GM18519 (cell line): ENCODE results near the gene PRSS38.
"Not testable (repeated sequence)": the region's sequence is repeated elsewhere in the genome, so short reads cannot be mapped to it uniquely, and the experiment has no call there.

Experiments
- ATAC-seq: cut with Tn5 transposase; IDR thresholded peaks from one replicate; pipeline ENCODE4 v1.9.1; 2021; ENCODE audit warnings: mild to moderate bottlenecking, moderate library complexity; ENCODE audit not compliant: unreplicated experiment, low FRiP score

The PRSS38 gene

DNA sequence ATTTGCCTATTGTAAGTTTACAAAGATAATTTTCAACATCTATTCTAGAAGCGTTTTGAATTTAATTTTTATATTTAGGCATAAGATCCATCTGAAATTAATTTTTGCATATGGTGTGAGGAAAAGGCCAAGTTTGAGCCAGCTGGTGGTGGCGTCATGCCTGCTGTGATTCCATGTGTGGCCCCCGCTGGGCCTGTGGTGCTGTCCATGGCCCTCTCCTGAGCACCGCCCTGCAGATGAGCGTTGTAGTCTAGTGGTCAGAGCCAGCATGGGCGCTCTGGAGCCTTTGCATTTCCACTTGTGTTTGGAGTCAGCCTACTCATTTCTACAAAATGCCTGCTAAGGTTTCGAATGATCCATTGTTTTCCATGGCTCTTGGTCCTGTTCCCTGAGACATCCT lies 22.7 kb downstream of the PRSS38 start:
- no peak for ATAC-seq

DNA sequence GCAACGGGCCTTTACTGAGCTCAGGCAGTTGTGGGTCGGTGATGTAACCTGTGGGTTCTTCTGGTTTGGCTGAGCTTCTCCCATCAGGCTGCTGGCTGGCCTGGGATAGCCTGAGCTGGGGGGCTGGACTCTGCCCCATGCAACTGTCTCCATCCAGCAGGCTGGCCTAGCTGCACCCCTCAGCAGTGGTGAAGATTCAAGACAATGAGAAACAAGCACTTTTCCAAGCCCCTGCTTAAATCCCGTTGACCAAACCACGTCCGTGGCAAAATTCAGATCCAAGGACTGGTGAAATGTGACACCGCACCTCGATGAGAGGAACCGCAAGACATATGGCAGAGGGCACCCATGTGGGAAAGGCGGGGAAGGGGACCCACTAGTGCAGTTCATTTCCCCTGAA lies 25.6 kb downstream of the PRSS38 start:
- ATAC-seq: no peak

DNA sequence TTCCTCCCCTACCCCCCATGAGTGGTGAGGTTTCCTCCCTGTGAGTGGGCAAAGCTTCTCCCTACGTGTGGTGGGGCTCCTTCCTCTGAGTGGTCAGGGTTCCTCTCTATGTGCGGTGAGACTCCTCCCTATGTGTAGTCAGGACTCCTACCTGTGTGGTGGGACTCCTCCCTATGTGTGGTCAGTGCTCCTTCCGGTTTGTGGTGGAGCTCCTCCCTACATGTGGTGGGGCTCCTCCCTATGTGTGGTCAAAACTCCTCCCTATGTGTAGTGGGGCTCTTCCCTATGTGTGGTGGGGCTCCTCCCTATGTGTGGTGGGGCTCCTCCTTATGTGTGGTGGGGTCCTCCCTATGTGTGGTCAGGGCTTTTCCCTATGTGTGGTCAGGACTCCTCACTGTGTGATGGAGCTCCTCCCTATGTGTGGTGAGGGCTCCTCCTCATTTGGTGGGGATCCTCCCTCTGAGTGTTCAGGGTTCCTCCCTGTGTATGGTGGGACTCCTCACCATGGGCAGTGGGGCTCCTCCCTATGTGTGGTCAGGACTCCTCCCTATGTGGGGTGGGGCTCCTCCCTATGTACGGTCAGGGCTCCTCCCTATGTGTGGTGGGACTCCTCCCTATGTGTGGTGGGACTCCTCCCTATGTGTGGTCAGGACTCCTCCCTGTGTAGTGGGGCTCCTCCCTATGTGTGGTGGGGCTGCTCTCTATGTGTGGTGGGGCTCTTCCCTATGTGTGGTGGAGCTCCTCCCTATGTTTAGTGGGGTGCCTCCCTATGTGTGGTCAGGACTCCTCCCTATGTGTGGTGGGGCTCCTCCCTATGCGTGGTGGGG lies 29.1 kb downstream of the PRSS38 start:
- no peak for ATAC-seq

DNA sequence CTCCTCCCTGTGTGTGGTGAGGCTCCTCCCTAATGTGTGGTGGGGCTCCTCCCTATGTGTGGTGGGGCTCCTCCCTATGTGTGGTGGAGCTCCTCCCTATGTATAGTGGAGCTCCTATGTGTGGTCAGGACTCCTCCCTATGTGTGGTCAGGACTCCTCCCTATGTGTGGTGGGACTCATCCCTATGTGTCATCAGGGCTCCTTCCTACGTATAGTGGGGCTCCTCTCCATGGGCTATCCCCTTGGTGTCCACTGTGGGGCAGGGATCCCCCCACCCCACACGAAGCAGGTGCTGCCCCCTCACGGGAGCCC lies 29.6 kb downstream of the PRSS38 start:
- no peak for ATAC-seq

DNA sequence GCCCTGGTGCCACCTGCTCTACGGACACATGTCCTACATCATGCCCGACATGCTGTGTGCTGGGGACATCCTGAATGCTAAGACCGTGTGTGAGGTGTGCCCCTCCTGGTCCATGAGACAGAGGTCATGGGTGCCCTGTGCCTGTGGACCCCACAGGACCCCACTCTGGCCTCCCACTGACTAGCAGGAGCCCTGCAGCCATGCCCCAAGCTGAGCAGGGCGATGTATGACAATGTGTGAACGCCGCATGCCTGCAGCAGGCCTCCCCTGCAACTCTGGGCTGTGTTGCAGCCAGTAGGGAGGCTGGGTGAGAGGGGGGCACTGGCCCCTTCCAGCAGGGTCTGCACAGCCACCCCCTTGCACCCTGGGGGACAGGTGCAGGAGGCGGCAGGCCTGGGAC lies 30.0 kb downstream of the PRSS38 start:
- no peak for ATAC-seq

DNA sequence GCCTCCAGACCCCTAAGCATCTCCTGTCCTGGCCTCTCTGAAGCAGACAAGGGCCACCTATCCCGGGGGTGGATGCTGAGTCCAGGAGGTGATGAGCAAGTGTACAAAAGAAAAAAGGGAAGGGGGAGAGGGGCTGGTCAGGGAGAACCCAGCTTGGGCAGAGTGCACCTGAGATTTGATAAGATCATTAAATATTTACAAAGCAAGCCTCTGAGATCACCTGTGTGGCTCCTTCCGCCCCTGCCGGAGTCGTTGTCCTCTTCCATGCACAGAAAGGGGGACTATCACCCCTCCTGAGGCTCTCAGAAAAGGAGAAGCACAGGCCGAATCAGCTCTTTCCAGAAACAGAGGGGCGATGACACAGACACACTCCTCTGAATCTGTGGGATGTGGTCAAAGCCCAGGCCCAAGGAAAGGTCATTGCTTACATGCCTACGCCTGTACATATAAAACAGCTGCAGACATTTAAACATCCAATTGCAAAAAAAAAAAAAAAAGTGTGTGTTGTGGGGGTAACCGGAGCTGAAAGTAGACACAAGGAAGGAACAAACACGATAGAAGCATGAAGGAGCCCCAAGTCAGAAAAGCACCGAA lies 30.9 kb downstream of the PRSS38 start:
- ATAC-seq: no peak

DNA sequence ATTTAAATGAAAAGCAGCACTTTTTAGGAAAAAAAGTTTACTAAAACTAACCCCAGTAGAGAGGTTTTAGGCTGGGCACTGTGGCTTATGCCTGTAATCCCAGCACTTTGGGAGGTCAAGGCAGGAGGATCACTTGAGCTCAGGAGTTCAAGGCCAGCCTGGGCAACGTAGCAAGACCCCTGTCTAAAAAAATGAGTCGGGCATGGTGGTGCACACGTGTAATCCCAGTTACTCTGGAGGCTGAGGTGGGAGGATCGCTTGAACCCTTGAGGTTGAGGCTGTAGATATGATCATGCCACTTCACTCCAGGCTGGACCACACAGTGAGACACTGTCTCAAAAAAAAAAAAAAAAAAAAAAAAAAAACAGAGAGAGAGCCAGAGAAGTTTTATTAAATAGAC lies 31.6 kb downstream of the PRSS38 start:
- not testable (repeated sequence) for ATAC-seq

DNA sequence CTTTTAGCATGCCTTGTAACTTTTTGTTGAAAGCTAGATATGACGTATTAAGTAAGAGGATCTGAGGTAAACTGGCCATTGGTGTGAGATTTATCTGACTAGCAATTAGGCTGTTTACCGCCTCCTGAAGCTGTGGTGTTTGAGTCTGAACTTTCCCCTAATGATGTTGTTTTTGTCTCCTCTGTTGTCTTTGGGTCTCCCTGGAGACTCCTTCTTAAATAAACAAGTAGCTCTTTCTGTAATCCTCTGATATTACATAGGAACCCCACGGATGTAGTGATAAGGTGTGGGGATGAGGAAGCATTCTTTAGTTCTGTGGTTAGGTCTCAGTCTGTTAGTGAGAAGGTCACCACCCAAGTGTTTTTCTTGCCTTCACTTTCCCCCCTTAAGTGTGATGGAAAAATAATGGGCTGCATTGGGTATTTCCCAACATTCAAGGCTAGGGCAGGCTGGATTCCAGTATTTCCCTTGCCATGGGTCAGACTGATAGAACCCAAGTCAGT lies 33.0 kb downstream of the PRSS38 start:
- ATAC-seq: no peak

DNA sequence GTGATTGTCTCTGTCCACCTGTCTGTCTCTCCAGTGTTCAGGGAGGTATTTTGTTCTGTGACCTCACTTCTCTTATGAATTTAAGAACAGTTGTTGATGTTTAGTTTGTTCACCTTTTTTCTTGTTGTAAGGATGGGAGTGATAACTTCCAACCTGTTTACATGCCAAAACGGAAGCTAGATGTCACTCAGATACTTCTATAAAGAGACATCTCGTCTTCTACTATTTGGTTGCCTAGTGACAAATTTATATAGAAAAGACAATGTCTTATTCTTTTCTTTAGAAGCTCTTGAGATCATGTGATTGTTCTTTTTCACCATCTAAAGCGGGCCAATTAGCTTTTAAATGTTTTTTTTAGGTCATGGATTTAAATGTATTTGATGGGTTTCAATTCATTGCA lies 33.8 kb downstream of the PRSS38 start:
- no peak for ATAC-seq

DNA sequence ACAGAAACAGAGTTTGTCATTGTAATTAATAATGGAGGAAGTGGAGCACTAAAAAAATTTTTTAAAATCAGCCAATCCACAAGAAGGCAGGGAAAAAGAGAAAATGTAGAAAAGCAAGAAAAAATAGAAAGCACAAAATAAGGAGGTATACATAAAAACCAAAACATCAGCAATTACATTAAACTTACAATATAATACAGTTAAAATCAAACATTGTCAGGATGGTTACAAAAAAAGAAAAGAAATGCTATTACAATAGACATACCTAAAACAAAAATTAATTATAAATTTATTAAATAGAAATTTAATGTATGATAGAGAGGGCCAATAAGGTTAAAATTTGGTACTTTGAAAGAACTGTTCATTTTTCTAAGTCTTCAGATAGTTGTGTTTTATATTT lies 38.7 kb downstream of the PRSS38 start:
- ATAC-seq: no peak

DNA sequence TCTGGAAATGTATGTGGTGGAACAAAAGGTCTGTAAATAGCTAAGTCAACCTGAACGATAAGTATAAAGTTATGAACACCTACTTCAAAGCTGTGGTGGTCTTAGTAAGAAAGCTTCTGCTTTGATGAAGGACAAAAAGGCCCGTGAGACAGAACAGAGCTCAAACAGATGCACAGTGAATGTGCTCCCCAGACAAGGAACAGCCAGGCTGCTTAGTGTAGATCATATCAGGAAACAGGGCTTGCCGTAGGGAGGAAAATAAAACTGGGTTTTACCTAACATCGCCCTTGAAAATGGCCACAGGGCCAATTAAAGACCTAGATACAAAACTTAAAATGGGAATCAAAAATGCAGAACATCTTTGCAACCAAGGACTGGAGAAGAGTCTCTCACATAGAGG lies 40.2 kb downstream of the PRSS38 start:
- no peak for ATAC-seq

DNA sequence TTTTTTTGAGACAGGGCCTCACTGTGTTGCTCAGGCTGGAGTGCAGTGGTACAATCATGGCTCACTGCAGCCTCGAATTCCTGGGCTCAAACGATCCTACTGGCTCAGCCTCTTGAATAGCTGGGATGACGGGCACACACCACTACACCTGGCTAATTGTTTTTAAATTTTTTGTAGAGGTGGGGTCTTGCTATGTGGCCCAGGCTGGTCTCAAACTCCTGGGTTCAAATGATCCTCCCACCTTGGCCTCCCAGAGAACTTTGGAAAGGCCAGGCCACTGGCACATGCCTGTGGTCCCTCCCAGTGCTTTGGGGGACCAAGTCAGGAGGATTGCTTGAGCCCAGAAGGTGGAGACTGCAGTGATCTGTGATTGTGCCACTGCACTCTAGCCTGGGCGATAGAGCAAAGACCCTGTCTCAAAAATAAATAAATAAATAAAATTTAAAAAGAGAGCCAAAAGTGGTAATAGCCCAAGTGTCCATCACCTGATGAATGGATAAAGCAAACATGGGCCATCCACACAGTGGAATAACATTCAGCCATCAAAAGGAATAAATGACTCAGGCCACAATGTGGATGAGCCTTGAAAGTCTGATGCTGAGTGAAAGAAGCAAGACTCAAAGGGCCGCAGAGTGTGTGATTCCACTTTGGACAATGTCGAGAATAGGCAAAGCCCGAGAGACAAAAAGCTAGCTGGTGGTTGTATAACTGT lies 40.8 kb downstream of the PRSS38 start:
- no peak for ATAC-seq

DNA sequence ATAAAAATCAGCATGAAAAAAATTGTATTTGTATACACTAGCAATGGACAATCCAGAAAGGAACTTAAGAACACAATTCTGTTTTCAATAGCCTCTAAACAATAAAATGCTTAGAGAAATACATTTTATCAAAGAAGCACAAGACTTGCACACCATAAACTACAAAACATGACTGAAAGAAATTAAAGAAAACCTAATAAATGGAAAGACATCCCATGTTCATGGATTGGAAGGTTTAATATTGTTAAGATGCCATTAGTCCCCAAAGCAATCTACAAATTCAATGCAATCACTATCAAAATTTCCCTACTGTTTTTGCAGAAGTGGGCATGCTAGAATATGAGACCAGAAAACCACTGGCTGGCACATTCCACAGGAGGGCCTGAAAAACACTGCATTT lies 49.4 kb downstream of the PRSS38 start:
- ATAC-seq: no peak

DNA sequence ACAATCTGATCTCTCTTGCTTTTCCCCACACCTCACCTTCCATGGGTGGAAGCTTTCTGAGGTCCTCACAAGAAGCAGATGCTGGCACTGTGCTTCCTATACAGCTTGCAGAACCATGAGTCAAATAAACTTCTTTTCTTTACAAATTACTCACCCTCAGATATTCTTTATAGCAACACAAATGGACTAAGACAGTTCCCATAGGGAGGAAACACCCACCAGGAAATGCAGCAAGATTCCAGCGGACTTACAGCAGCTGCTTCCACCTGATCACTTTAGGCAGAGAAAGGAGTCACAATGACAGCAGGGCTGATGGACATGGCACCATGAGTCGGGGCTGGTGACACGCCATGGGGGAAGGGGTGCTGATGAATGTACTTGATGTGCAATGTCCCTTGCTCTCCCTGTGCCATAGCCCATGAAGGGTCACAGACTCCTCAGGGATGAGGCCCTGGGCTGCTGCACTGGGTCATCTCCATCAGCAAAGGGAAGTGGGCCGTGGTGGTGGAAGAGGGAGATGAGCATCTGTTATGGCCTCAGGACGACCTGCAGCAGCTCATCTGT lies 53.9 kb downstream of the PRSS38 start:
- no peak for ATAC-seq

DNA sequence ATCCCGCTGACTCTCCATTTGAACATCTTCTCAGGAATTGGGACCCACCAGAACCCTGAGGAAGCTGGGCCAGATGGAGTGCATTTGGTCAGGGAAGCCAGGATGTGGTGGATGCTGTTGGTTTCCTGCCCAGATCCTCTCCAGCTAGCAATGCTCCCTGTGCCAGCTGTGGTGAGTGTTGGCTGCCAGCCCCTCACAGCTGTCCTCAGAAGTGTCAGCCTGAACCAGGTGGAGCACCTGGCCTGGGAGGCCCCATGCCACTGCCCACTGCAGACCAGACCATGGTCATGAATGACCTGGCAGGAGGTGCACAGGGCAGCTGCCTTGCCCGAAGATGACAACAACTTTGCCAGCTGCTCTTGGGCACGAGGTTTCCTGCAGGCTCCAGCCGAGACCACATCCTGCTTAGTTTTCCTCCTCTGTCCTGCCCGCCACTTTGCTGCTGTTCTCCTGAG lies 54.4 kb downstream of the PRSS38 start:
- no peak for ATAC-seq

DNA sequence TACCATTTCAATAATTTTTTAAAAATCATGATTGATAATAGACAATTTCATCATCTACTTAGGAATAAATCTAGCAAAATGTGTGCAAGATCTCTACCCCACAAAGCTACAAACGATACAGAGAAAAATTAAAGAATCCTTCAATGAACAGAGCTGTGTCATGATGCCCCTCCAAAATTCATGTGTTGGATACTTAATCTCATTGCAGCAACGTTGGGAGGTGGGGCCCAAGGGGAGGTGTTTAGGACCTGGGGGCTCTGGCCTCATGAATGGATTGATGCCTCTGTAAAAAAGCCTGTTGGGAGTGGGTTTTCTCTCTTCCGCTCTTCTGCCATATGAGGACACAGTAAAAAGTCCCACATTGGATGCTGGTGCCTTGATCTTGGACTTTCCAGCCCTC lies 54.9 kb downstream of the PRSS38 start:
- ATAC-seq: no peak

DNA sequence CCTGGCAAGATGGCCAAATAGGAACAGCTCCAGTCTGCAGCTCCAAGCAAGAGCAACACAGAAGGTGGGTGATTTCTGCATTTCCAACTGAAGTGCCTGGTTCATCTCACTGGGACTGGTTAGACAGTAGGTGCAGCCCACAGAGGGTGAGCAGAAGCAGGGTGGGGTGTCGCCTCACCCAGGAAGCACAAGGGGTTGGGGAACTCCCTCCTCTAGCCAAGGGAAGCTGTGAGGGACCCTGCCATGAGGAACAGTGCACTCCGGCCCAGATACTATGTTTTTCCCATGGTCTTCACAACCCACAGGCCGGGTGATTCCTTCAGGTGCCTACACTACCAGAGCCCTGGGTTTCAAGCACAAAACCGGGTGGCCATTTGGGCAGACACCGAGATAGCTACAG lies 56.4 kb downstream of the PRSS38 start:
- not testable (repeated sequence) for ATAC-seq

DNA sequence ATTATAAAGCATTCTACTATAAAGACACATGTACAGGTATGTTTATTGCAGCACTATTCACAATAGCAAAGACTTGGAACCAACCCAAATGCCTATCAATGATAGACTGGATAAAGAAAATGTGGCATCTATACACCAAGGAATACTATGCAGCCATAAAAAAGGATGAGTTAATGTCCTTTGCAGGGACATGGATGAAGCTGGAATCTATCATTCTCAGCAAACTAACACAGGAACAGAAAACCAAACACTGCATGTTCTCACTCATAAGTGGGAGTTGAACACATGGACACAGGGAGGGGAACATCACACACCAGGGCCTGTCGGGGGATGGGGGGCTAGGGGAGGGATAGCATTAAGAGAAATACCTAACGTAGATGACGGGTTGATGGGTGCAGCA lies 62.3 kb downstream of the PRSS38 start:
- ATAC-seq: not testable (repeated sequence)

DNA sequence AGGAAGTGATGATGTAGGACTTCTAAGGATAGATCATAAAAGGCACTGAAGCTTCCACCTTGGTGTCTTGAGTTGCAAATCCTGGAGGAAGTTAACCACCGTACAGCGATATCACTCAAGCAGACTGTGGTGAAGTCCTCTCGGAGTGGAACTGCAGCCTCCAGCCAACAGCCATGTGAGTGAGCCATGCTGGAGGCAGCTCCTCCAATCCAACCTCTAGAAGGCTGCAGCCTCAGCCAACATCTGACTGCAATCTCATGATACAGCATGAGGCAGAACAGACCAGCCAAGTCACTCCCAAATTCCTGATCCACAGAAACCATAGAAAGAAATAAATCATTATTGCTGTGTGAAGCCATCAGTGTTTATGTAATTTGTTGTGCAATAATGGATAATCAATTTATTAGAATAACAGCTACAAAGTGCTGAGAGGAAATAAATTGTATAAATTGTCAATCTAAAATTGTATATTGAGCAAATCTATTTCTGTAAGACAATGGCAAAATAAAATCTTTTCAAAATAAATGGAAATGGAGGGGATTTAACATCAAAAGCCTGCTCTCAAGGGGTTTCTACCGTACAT lies 65.0 kb downstream of the PRSS38 start:
- no peak for ATAC-seq

DNA sequence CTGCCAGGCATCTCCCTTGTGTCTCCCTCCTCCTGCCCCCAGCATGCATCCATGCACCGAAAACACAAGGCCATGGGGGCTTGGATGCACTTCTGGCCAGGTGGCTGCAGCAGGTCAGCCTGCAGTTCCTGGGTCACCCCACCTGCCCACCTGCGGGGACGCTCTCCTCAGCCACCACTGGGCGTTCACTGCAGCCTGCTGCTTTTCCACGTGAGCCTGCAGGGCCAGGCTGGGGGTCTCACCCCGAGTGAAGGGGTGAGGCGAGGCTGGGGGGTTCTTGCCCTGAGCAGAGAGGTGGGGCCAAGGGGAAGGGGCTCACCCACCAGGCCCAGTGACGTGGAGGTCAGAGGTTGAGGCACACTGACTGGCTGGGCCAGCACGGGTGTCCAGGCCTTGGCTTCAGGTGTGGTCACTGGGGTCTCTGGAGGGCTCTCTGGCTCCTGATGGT lies 67.6 kb downstream of the PRSS38 start:
- no peak for ATAC-seq
